GM23338 (cell line): ENCODE results near the gene AP2A2. TPM values are rescaled to one million over a fixed set of nuclear protein-coding genes. Genes with fewer than 3 reads are reported as not detected.
A peak's percentile ranks its signal among the peaks of the same experiment; 100 is the strongest.
"Not testable (repeated sequence)": the region's sequence is repeated elsewhere in the genome, so short reads cannot be mapped to it uniquely, and the experiment has no call there.

Source experiments
- ATAC-seq: fragments of 200-7000 bp; cut with Tn5 transposase; 3 replicates; pipeline ENCODE4 v1.9.1; 2020
- DNase-seq: peaks from one replicate; pipeline ENCODE4 v3.0.0-alpha.2; 2015; ENCODE audit warnings: low spot score
- H2AFZ ChIP-seq: fragments of 200-600 bp; sonication (generic); 2 replicates; pipeline ENCODE4 v1.8.0; 2016; ENCODE audit warnings: antibody characterized with exemption, mild to moderate bottlenecking, moderate library complexity
- H3F3A ChIP-seq: fragments of 200-600 bp; sonication (generic); replicated peaks from 2 replicates; pipeline ENCODE4 v1.8.0; 2017; ENCODE audit warnings: antibody characterized with exemption, mixed run types, low read depth
- H3K27ac ChIP-seq: fragments of 200-600 bp; sonication (generic); 2 replicates; pipeline ENCODE4 v1.6.1; 2016; ENCODE audit warnings: low read depth
- H3K27me3 ChIP-seq: fragments of 200-600 bp; sonication (generic); 2 replicates; pipeline ENCODE4 v1.8.0; 2016; ENCODE audit warnings: mild to moderate bottlenecking, mixed run types, moderate library complexity; ENCODE audit not compliant: insufficient read depth
- H3K36me3 ChIP-seq: fragments of 200-600 bp; sonication (generic); 2 replicates; pipeline ENCODE4 v1.8.0; 2016; ENCODE audit warnings: mild to moderate bottlenecking; ENCODE audit not compliant: insufficient read depth
- H3K4me1 ChIP-seq: fragments of 200-600 bp; sonication (generic); 2 replicates; pipeline ENCODE4 v1.8.0; 2016; ENCODE audit warnings: mild to moderate bottlenecking, moderate library complexity; ENCODE audit not compliant: insufficient read depth
- H3K4me2 ChIP-seq: fragments of 200-600 bp; sonication (generic); 2 replicates; pipeline ENCODE4 v1.7.1; 2017; ENCODE audit warnings: mixed run types
- H3K4me3 ChIP-seq: fragments of 200-600 bp; sonication (generic); 2 replicates; pipeline ENCODE4 v1.6.1; 2016; ENCODE audit warnings: mixed run types
- H3K79me2 ChIP-seq: fragments of 200-600 bp; sonication (generic); replicated peaks from 2 replicates; pipeline ENCODE4 v1.8.0; 2017; ENCODE audit warnings: mild to moderate bottlenecking; ENCODE audit not compliant: insufficient read depth
- H3K9me2 ChIP-seq: fragments of 200-600 bp; sonication (generic); 2 replicates; pipeline ENCODE4 v1.8.0; 2017; ENCODE audit not compliant: insufficient read depth
- H4K20me1 ChIP-seq: fragments of 200-600 bp; sonication (generic); replicated peaks from 2 replicates; pipeline ENCODE4 v1.8.0; 2017; ENCODE audit warnings: mild to moderate bottlenecking; ENCODE audit not compliant: insufficient read depth
- H3K27ac Mint-ChIP-seq: 2 replicates; pipeline ENCODE4 v1.8.0; 2020; ENCODE audit warnings: inconsistent platforms, mild to moderate bottlenecking, moderate library complexity, mixed read lengths
- H3K27me3 Mint-ChIP-seq: 3 replicates; pipeline ENCODE4 v1.8.0; 2022; ENCODE audit warnings: low read depth, mild to moderate bottlenecking, moderate library complexity, mixed read lengths, inconsistent platforms; ENCODE audit not compliant: insufficient read depth, poor library complexity
- H3K36me3 Mint-ChIP-seq: 3 replicates; pipeline ENCODE4 v1.8.0; 2021; ENCODE audit warnings: low read depth, mild to moderate bottlenecking, inconsistent platforms, moderate library complexity, mixed read lengths
- H3K4me1 Mint-ChIP-seq: 3 replicates; pipeline ENCODE4 v1.8.0; 2020; ENCODE audit warnings: mild to moderate bottlenecking, inconsistent platforms, mixed read lengths
- H3K4me3 Mint-ChIP-seq: 3 replicates; pipeline ENCODE4 v1.8.0; 2021; ENCODE audit warnings: moderate library complexity, mild to moderate bottlenecking, inconsistent platforms, mixed read lengths
- H3K9me3 Mint-ChIP-seq: 3 replicates; pipeline ENCODE4 v1.8.0; 2020; ENCODE audit warnings: moderate library complexity, mild to moderate bottlenecking, inconsistent platforms, mixed read lengths
- CREB1 ChIP-seq: fragments of 250-450 bp; sonication (Bioruptor Pico); IDR thresholded peaks from 2 replicates; pipeline ENCODE4 v1.5.0; 2020; ENCODE audit warnings: low read depth, mild to moderate bottlenecking, moderate library complexity
- EZH2phosphoT487 ChIP-seq: fragments of 200-600 bp; sonication (generic); IDR thresholded peaks from one replicate; pipeline ENCODE4 v1.8.1; 2018; ENCODE audit warnings: antibody characterized with exemption; ENCODE audit not compliant: unreplicated experiment
- REST ChIP-seq: IDR thresholded peaks from one replicate; pipeline ENCODE4 v1.6.1; 2018; ENCODE audit warnings: antibody characterized with exemption; ENCODE audit not compliant: unreplicated experiment
- ZNF114 ChIP-seq: fragments of 250-450 bp; sonication (Bioruptor Pico); IDR thresholded peaks from 2 replicates; pipeline ENCODE4 v1.5.0; 2020; ENCODE audit warnings: mild to moderate bottlenecking, moderate library complexity
- polyA plus RNA-seq: library from polyadenylated mRNA; unstranded; fragments of >200 nt; fragmentation: Nextera tagmentation; extraction: Ambion mirVana; gene quantifications from 2 replicates; pipeline ENCODE4 v1.2.1, GENCODE V29; 2016
- total RNA-seq: library from RNA; depleted of rRNA; stranded (reverse); fragments of >200 nt; shearing (Covaris generic); gene quantifications from 2 replicates; pipeline ENCODE4 v1.2.3, GENCODE V29; 2014

AP2A2 gene
- total and polyA plus RNA-seq, 2 experiments from 2014 or later, result 23.7 to 47.5 TPM

GRCh38 chr11:1015826-1016545 lies 90.3 kb downstream of the AP2A2 start:
- no peaks in the 10 kb centered on the region for H4K20me1 ChIP-seq
- H3K4me3 Mint-ChIP-seq, result no peak overlapping the region
- TF ChIP-seq CREB1 (CRISPR knock-in tag) (no peak), REST (peak; percentile 45)

GRCh38 chr11:1016610-1017126 lies 91.0 kb downstream of the AP2A2 start:
- not testable (repeated sequence) for H3K27ac Mint-ChIP-seq, H3K36me3 ChIP-seq, H3K4me1 ChIP-seq, H3K27me3 ChIP-seq, DNase-seq, H3K4me2 ChIP-seq, H3K4me3 Mint-ChIP-seq, H3K27ac ChIP-seq, H3K4me1 Mint-ChIP-seq, H3K9me2 ChIP-seq, H2AFZ ChIP-seq, H3F3A ChIP-seq, H3K79me2 ChIP-seq, ATAC-seq, H4K20me1 ChIP-seq, H3K4me3 ChIP-seq
- Mint-ChIP-seq H3K9me3 (peaks cover 23% of the 10 kb centered on the region), H3K27me3 (peaks cover 15% of the 10 kb centered on the region), H3K36me3 (peaks cover 21% of the 10 kb centered on the region)

More at GRCh38 chr11:1015826-1016545, 90.3 kb downstream of the AP2A2 start:
- H3K36me3 Mint-ChIP-seq, result peaks cover 21% of the 10 kb centered on the region
- H3K4me1 Mint-ChIP-seq, result no peaks in the 10 kb centered on the region
- H3K4me2 ChIP-seq, result no peak overlapping the region
- peaks cover 15% of the 10 kb centered on the region for H3K27me3 Mint-ChIP-seq
- no peaks in the 10 kb centered on the region for H3K9me2 ChIP-seq
- no peaks in the 10 kb centered on the region for H3K4me1 ChIP-seq
- H3K36me3 ChIP-seq, result no peaks in the 10 kb centered on the region
- H3K27me3 ChIP-seq, result no peaks in the 10 kb centered on the region
- H3K9me3 Mint-ChIP-seq, result peaks cover 23% of the 10 kb centered on the region
- no peaks in the 10 kb centered on the region for H3F3A ChIP-seq
- H3K4me3 ChIP-seq, result no peak overlapping the region
- DNase-seq (no peak), ATAC-seq (no peak)
- no peak overlapping the region for H3K27ac Mint-ChIP-seq
- no peak overlapping the region for H2AFZ ChIP-seq
- H3K27ac ChIP-seq, result no peak overlapping the region
- no peaks in the 10 kb centered on the region for H3K79me2 ChIP-seq

GRCh38 chr11:1017269-1018005 lies 91.8 kb downstream of the AP2A2 start:
- no peaks in the 10 kb centered on the region for H3K79me2 ChIP-seq
- no peak overlapping the region for H2AFZ ChIP-seq
- no peak overlapping the region for H3K27ac ChIP-seq
- DNase-seq, result no peak
- H3K9me3 Mint-ChIP-seq, result peaks cover 23% of the 10 kb centered on the region
- H3K4me2 ChIP-seq, result no peak overlapping the region
- H3K4me3 ChIP-seq, result no peak overlapping the region
- no peaks in the 10 kb centered on the region for H3K4me1 Mint-ChIP-seq
- no peak for ATAC-seq
- H3K27me3 Mint-ChIP-seq, result peaks cover 17% of the 10 kb centered on the region
- H3K27ac Mint-ChIP-seq, result no peak overlapping the region
- no peaks in the 10 kb centered on the region for H3K27me3 ChIP-seq
- H3K36me3 Mint-ChIP-seq, result peaks cover 18% of the 10 kb centered on the region
- no peaks in the 10 kb centered on the region for H3K36me3 ChIP-seq
- H3F3A ChIP-seq, result no peaks in the 10 kb centered on the region
- H3K4me1 ChIP-seq, result no peaks in the 10 kb centered on the region
- H3K9me2 ChIP-seq, result no peaks in the 10 kb centered on the region
- no peak overlapping the region; the same call in 2 of the 3 replicates for H3K4me3 Mint-ChIP-seq
- H4K20me1 ChIP-seq, result no peaks in the 10 kb centered on the region
- no peak for TF ChIP-seq ZNF114 (CRISPR knock-in tag)
- no peak for TF ChIP-seq REST
- no peak for TF ChIP-seq EZH2phosphoT487
